Activated CD4-positive, CD25-positive, alpha-beta regulatory T cell treated with anti-CD3 and anti-CD28 coated beads, Interleukin-2, amount 50 U/mL, for 72 hours (primary cell): ENCODE measurements around the gene VPS37C.
"Not testable (repeated sequence)": the region's sequence is repeated elsewhere in the genome, so short reads cannot be mapped to it uniquely, and the experiment has no call there.

Experiments used
- DNase-seq: peaks from one replicate; pipeline ENCODE4 v3.0.0; 2021

The VPS37C gene

DNA sequence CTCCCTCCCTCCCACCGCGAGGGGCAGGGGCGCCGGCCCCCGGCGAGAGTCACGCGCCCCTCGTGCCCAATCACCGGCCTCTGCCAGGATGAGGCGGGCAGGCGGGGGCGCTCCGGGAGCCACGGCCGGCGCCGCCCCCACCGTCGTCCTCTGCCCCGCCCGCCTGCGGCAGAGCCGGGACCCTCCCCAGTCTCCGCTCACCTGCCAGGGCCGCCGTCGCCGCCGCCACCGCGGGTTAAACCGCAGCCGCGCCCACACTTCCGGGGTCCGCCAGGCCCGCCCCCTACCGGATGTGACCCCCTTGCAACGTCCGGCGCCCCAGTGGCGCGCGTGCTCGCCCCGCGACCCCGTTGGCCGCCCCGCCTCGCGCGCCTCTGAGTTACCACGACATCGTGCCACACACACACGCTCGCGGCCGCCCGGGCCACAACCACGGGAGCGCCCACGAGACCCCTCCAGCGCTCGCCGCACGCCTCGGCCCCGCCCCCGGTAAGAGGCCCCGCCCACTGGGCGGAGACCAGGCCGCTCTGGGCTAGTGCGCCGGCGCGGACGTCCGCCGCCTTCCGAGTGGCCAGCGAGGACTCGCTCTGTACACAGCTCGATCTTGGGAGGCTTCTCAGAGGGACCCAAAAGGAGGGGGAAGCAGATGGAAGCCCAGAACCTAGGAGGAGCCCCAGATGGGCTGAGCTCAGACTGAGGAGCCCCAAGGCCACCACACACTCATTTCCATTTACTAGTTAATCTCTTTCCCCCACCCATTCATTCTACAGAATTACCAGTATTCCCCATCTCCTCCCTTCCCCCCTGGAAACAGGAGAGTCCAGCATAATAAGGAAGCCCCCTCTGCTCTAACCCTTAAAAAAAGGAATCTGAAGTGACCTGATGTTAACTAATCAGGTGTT is at the start of gene VPS37C:
Gene VPS37C, minus strand, starts transcription at position 237 of the 902 bp plus-strand sequence. CDS start 22,597 bp downstream, outside the sequence.
- peak; percentile 97 for DNase-seq

DNA sequence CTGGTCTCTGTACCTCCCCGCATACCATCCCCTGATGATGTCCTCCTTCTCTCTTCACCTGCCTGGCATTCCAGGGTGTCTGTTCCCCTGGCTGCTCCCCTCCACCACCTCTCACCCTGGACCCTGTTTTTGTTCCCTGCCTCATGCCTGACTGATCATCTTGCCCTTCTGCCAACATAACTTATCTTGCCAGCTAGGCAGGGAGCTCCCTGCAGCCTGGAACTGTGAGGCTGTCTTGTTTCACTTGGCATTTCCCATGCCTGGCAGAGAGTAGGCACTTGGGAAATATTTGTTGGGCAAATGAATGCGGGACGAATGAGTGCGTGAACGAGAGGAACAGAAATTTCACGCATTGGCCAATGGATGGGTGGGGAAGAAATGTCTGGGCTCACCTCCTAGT is 49.4 kb upstream of the VPS37C start:
- not testable (repeated sequence) for DNase-seq

DNA sequence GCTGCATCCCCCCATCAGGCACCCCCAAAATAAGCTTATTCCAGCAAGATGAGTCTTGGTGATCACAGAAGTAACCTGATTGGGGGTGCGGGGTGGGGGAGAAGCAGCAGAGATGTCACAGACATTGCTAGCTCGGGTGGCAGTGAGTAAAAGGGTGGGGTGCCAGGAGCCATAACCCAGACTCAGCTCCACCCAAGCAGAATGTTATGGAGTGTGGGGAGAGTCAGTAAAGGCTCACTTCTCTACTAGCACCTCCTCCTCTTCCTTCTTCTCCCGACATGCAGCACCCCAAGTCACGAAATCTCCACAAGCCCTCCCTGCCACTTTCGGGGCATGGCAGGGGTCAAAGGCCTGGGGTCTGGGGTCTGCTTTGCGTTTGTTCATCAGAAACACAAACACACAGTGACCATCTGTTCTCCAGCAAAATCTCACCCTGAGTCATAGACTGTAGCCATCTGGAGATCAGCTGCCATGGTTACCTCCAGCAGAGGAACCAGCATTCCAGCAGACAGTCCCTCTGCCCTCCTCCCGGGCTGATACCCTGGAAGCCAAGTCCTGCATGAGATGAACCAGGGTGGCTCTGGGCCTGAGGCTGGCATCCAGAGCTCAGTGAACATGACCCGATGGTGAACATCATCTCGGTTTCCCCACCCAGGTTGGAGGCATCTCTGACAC is 46.5 kb upstream of the VPS37C start:
- DNase-seq, result not testable (repeated sequence)

DNA sequence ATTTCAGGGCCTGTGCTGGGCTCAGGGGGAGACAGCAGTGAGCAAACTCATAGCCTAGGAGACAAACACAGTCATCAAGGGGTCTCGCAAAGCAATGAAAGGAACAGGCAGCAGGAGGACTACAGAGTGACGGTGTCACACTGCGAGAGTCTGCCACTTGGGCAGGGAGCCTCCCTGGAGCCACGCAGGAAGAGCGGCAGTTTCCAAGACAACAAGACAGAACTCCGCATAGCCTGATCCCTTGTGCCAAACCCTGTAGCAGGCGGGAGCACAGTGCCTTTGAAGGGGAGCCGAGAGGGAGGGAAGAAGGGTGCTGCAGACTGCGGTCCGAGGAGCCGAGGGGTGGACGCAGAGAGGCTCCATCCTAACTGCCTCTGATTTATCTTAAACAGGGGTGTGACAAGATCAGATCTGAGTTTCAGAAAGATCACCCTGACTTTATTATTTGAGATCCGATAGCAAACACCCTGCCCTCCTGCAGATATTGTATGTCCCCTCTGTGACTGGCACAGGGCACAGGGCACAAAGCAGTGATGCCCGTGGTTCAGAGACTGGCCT is 43.4 kb upstream of the VPS37C start:
- DNase-seq, result not testable (repeated sequence)

DNA sequence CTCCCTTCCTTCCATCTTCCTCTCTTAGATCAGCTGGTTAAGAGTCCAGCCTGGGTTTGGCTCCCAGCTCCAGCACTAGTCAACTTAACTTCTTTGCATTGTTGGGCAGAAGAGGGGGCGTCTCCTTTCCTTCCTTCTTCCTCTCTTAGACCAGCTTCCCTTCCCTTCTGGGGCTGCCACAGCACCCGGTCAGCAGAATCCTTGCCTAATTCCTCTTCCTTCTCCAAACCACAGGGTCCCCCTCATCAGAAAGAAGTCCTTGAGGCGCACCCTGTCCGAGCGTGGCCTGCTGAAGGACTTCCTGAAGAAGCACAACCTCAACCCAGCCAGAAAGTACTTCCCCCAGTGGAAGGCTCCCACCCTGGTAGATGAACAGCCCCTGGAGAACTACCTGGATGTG is 42.6 kb upstream of the VPS37C start:
- DNase-seq, result not testable (repeated sequence)

DNA sequence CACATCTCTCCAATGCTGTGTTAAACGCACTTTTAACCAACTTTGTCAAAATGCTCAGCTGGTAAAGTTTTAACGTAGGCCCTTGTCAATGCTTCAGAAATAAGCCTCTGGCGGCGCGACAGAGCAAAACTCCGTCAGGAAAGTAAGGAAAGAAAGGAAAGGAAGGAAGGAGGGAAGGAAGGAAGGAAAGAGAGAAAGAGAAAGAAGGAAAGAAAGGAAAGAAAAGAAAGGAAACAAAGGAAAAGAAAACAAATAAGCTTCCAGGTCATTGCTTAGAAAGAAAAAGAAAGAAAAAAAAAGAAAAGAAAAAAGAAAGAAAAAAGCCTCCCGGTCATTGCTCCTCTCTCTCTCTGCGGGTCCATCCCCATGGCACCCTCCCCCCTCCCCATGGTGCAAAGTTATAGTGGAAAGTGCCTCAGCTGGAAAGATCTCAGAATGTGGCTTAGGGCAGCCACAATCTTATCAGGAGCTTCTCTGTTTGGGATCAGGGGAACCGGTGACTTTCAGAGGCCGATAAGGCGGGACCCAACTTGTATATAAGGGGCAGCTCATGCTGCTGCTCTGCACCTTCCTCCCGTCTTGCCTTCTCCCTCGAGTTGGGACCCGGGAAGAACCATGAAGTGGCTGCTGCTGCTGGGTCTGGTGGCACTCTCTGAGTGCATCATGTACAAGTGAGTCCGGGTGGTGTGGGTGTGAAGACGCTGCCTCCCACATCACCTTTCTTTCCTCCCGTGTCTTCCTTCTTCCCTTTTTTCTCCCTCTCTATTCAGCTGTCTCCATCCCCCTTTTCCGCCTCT is 41.9 kb upstream of the VPS37C start, which contains the start of gene PGA3:
Gene PGA3, plus strand, starts transcription at position 566 of the 797 bp plus-strand sequence. Its CDS starts 50 bp downstream, at position 616.
- not testable (repeated sequence) for DNase-seq

DNA sequence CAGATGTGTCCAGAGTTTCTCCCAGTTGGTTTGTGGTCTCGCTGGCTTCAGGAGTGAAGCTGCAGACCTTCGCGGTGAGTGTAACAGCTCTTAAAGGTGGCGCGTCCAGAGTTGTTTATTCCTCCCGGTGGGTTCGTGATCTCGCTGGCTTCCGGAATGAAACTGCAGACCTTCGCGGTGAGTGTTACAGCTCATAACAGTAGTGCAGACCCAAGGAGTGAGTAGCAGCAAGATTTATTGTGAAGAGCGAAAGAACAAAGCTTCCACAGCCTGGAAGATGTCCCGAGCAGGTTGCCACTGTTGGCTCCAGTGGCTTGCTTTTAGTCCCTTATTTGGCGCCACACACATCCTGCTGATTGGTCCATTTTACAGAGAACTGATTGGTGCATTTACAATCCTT is 40.2 kb upstream of the VPS37C start:
- no peak for DNase-seq

DNA sequence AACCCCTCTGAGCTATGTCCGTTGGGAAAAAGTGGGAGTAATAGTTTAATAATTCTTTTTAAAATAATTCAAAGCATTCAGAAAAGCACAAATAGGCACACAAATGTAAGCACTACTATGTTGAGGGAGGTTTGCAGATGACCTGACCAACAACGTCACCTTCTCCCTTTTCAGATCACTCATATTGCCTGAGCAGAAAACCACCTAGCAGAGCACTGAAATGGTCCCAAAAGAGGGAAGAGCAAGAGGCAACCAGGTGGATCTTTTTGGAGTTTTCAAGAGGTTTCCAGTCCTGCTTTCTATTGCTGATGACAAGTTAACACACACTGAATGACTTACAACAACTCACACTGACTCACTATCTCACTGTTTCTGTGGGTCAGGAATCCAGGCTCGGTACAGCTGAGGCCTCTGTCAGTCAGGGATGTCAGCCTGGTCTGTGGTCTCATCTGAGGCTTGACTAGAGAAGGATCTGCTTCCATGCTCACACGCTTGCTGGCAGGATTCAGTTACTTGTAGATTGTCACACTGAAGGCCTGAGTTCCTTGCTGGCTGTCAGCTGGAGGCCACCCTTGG is 37.8 kb upstream of the VPS37C start:
- no peak for DNase-seq

DNA sequence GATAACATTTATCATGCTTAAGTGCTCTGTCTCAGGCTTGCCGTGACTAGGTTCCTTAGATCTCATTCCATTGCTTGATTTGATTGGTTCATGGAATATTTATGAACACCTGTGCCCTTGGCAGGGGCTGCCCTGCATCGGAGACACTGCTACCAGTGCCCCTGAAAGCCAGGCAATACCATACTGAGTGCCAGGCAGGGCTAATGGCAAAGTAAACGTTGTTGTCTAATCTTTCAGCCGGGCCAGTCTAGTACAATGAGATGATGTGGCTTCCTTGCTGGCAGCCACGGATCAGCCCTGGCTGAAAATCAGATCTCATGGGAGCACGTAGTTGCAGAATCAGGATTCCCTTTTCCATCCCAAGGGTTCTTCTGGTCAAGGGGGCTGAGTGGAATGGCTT is 37.1 kb upstream of the VPS37C start:
- DNase-seq, result no peak

DNA sequence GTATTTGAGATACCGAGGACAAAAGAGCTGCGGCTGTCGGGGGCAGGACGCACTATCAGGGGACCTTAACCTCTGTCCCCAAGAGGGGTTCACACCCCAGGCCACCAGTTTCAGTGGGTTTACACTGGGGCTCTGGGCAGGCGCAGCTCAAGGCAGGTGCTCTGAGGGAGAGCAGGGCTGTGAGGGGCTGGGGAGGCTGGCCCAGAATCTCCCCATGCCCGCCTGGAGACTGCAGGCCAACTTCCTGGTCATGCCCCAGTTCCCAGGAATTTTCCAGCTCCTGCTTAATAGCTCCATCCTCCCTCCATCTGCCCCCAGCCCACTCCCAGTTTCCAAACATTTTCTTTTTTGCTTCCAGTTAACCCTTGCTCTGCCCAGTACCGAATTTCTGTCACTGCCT is 34.5 kb upstream of the VPS37C start:
- DNase-seq, result no peak

DNA sequence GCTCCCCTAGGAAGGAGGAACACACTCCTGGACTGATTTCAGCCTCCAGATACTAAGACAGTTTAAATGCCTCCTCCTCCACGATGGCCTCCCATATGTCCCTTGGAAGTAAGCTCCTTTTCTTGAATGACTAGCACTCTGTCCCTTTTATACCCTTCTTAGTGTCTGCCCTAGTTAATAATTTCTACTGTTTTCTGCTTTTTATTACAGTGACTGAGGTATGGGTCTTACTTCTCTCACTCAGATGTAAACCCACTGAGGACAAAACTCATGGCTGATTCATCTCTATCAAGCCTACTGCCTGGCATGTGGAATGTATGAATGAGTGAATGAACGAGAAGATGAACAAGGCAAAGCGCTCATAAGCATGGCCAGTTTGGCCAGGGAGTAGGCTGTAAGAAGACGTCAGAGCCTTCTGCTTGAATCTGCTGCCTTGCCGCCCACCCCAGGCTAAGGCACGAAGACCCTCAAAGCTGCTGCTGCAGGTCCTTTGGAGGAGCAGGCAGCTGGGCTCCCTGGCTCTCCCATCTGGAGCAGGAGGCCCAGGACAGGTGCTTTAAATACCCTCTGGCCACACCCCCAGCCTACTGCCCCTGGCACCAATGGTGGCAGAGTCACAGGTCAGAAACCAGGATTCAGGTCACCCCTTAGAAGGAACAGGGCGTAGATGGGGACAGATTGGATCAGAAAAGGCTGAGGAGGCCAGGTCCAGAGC is 33.9 kb upstream of the VPS37C start:
- no peak for DNase-seq

DNA sequence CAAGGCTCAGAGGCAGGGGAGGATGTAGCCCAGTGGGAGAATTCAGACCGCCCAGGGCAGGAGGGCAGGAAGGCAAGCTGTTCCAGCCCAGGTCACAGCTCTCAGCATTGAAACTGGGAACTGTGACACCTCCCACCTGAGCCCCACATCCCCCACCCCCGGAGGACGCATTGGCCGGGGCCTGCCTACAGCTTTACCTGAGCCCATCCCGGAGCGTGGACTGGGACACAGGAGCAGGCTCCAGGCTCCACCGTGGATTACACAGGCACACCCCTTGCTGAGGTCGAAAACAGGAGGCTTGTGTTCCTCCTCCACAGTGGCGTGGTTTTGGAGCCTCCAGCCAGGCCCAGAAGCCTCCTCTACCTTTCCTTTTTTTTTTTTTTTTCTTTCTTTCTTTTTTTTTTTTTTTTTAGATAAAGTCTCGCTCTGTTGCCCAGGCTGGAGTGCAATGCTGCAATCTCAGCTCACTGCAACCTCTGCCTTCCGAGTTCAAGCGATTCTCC is 33.0 kb upstream of the VPS37C start:
- no peak for DNase-seq

DNA sequence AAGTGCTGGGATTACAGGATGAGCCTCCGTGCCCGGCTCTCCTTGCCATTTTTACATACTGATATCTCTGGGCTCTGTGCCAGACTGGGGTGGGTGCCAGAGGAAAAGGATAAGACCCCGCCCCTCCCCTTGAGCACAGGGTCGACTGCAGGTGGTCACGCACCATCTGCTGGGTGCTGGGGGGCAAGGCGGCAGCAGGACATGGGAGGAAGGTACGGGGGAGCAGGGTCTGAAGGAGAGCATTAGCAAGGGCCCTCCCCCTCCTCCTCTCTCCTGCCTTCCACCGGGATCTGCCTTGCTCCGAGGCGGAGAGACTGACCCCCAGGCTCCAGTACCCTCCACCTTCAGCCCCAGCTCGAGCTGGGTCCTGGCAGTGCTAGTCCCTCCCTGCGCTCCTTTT is 32.4 kb upstream of the VPS37C start:
- no peak for DNase-seq

DNA sequence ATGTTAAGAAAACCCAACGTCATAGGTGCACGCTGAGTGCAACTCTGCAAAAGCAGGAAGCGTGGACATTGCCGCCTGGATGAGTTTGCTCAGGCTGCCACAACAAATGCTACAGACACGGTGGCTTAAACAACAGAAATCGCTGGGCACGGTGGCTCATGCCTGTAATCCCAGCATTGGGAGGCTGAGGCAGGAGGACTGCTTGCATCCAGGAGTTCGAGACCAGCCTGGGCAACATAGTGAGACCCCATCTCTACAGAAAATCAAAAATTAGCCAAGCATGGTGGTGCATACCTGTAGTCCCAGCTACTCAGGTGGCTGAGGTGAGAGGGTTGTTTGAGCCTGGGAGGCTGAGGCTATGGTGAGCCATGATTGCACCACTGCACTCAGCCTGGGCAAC is 28.7 kb upstream of the VPS37C start:
- DNase-seq, result no peak

DNA sequence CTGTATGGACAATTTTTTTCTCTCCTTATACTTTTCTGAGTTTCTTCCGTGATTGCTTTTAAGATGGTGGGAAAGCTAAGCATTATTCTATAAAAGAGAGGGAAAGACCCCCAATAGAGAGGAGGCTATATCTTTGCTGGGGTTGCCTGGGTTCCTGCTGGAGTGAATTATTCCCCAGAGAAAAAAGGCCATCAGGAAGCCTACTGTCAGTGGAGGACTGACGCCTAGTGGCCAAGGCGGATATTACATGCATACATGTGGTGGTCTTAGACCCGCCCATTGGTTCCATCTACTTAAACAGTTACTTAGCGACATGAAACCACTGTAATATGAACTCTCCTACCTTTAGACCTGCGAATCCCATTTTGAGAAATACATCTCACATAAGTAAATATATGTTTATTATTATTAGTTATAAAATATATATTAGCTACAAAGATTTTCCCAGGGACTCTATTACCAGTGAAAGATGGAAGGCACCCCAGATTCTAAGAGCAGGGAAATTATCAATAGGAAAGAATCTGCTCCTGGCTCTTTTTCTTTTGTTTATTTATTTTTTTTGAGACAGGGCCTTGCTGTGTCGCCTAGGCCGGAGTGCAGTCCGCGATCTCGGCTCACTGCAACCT is 26.4 kb upstream of the VPS37C start:
- peak; percentile 76 for DNase-seq

DNA sequence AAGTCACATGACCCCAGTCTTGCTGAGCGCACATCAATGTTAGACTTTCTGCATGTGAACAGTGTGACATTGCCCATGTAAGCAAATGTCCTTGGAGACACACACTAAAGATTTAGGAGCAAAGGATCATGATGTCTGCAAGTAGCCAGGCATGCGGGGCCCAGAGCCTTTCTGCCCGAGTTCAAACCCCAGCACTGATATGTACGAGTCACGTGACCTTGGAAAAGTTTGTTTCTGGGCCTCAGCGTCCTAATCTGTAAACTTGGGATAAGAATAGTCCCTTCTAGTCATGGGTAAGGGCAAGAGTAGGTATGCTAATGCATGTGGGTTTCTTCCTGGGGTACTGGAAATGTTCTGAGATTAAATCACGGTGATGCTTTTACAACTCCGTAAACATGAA is 25.3 kb upstream of the VPS37C start:
- no peak for DNase-seq

DNA sequence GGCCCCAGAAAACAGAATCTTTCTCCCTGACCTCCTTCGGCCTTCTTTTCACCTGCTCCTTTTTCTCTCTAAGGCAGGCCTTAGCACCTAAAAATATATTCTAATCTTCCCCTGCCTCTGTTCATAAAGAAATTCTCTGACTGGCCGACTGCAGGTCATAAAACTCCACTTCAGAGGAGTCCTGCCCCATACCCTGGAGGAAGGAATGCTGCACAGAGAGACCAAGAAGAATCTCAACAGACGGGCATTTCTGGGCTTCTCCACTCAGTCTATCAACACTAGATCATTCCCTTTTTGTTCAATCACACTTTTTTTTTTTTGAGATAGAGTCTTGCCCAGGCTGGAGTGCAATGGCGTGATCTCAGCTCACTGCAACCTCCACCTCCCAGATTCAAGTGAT is 22.4 kb upstream of the VPS37C start:
- no peak for DNase-seq

DNA sequence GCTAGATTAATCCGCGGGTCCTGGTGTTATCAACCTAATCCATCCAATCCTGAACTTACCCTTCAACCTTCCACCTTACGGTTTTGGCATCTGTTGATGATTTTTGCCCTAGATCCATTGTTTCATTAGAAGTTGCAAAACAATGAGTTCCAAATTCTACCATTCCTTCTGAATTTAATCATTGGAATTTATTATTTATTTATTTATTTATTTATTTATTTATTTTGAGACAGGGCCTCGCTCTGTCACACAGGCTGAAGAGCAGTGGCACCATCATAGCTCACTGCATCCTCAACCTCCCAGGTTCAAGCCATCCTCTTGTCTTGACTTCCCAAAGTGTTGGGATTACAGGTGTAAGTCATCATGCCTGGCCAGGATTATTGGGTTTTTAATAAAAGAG is 20.3 kb upstream of the VPS37C start:
- DNase-seq, result no peak

DNA sequence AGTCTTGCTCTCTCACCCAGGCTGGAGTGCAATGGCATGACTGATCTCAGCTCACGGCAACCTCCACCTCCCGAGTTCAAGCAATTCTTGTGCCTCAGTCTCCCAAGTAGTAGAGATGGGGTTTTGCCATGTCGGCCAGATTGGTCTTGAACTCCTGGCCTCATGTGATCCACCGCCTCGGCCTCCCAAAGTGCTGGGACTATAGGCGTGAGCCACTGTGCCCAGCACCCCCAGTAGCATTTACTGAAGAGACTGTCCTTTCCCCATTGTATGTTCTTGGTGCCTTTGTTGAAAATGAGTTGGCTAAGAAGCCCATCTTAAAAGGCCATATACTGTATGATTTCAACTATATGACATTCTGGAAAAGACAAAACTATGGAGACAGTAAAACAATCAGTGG is 19.0 kb upstream of the VPS37C start:
- DNase-seq, result not testable (repeated sequence)

DNA sequence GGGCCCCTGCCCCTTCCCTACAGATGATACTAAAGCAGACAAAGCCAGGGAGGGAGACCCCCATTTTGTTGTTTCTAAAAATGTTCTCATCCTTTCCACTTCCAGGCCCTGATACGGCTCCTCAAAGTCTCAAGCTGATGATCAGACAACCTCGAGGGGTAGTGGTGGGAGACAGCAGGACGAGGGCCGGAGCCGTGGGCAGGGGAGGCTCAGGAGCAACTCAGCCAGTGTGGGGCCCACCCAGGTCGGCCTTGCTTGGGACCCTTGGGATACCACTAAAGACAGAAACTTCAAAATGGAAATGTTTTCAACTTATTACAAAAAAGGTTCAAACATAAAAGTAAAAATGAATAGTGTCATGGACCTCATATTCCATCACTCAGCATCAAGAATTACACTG is 15.2 kb upstream of the VPS37C start:
- DNase-seq, result no peak

DNA sequence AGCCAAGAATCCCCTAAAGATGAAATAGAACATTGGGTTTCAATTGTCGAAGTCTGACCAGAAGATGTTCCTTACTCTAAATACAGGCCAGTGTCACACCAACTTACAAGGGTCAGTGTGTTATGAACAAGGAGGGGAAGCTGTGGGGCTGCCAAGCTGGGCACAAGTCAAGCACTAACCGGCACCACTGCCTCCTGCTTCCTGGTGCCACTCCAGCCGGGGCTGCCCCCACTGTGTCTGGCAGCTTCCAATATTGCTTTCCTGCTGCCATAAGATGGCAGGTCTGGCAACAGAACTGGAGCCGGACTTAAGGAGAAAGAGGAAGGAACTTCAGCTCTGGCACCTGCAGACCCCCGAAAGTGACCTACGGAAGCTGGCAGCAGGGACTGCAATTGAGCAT is 13.7 kb upstream of the VPS37C start:
- DNase-seq, result no peak
